HUES6 (cell line): ENCODE results near the gene EEIG2.

Experiments
- H3K27ac ChIP-seq: 2 replicates; pipeline ENCODE4 v1.7.0; 2013; ENCODE audit warnings: low read depth, mild to moderate bottlenecking, low read length, inconsistent platforms
- H3K27me3 ChIP-seq: 2 replicates; pipeline ENCODE4 v1.6.1; 2013; ENCODE audit warnings: low read length; ENCODE audit not compliant: control insufficient read depth, insufficient read depth
- H3K36me3 ChIP-seq: 2 replicates; pipeline ENCODE4 v1.6.1; 2013; ENCODE audit warnings: low read length; ENCODE audit not compliant: control insufficient read depth, insufficient read depth
- H3K4me1 ChIP-seq: 2 replicates; pipeline ENCODE4 v1.6.1; 2013; ENCODE audit warnings: low read length; ENCODE audit not compliant: control insufficient read depth, insufficient read depth
- H3K4me3 ChIP-seq: 2 replicates; pipeline ENCODE4 v1.5.1; 2013; ENCODE audit warnings: low read depth, low read length
- H3K9ac ChIP-seq: one replicate; pipeline ENCODE4 v1.6.1; 2013; ENCODE audit warnings: mild to moderate bottlenecking, low read length
- H3K9me3 ChIP-seq: 2 replicates; pipeline ENCODE4 v1.6.1; 2013; ENCODE audit warnings: low read depth, low read length; ENCODE audit not compliant: control insufficient read depth, insufficient read depth

EEIG2 gene

DNA sequence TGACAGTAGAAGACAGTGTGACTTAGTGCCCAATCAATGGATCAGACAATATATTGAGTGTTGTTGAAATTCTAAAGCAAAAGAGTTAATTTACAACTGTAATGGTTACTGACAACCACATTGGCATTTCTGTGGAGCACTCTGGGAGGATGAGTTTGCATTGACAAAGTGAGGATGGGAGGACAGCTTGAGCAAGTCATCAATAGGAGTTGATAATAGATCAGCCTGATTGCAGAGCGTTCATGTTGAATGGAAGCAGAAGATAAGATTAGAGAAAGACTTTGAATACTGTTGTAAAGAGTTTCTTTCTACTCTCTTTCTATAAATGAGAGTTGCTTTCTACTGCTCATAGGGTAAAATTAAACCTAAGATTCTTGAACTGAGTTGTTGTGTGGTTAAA lies 3.9 kb downstream of the EEIG2 start:
- Histone ChIP-seq H3K27ac (no peak overlapping the region), H3K36me3 (no peaks in the 10 kb centered on the region), H3K9me3 (no peaks in the 10 kb centered on the region), H3K4me1 (peaks cover 7% of the 10 kb centered on the region; the same call in 1 of the 2 replicates), H3K4me3 (no peak overlapping the region), H3K9ac (no peak overlapping the region), H3K27me3 (no peaks in the 10 kb centered on the region)

DNA sequence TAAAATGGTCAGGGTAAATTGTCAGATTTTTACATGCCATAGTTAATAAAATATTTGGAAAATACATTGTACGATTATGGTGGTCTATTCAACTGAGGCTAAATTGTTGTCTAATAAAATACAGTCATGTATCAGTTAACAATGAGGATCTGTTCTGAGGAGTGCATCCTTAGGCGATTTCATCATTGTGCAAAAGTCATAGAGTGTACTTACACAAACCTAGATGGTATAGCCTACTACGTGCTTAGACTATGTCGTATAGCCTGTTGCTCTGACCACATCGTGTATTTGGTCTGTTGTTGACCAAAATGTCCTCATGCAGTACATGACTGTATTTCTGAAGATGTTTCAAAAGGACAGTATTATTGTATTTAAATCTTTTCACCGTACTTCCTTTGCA lies 5.2 kb downstream of the EEIG2 start:
- no peak overlapping the region for H3K9ac ChIP-seq
- no peak overlapping the region for H3K4me3 ChIP-seq
- peaks cover 7% of the 10 kb centered on the region; the same call in 1 of the 2 replicates for H3K4me1 ChIP-seq
- no peaks in the 10 kb centered on the region for H3K27me3 ChIP-seq
- no peaks in the 10 kb centered on the region for H3K36me3 ChIP-seq
- H3K27ac ChIP-seq = no peak overlapping the region
- H3K9me3 ChIP-seq = no peaks in the 10 kb centered on the region

DNA sequence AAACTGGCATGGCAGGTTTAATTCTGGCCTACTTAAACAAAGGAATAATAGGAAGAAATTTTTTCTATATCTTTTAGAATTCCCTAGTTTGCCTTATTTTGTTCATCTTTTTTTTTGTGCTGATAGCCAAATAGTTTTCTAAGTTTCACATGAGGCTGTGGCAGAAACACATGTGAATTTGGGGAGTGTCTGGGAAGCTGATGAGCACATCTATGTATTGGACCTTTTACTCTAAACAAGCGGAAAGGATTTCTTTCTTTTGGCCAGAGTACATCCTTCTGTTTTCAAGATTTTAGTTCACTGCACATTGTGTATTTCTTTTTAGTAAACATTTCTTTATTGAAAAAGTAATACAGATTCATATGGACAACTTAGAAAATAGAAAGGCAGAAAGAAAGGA lies 5.6 kb downstream of the EEIG2 start:
- H3K27me3 ChIP-seq = no peaks in the 10 kb centered on the region
- no peak overlapping the region for H3K9ac ChIP-seq
- no peaks in the 10 kb centered on the region for H3K9me3 ChIP-seq
- no peak overlapping the region for H3K4me3 ChIP-seq
- H3K27ac ChIP-seq = no peak overlapping the region
- peaks cover 7% of the 10 kb centered on the region; the same call in 1 of the 2 replicates for H3K4me1 ChIP-seq
- H3K36me3 ChIP-seq = no peaks in the 10 kb centered on the region

DNA sequence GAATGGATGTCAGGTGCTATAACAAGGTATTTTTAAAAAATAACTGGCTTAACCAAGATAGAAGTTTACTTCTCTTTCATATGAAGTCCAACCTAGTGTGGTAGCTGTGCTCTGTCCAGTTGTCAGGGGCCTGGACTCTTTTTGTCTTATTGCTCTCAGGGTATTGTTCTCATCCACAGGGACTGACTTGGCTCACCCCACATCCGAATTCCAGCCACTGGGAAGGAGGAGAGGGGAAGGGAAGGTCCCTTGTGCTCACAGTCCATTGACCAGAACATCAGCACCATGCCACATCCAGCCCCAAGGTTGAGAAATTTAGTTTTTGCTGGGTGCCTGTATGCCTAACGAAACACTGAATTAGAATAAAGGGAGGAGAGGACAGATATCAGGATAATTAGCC lies 8.7 kb downstream of the EEIG2 start:
- Histone ChIP-seq H3K27ac (no peak overlapping the region), H3K9ac (no peak overlapping the region), H3K4me3 (no peak overlapping the region), H3K36me3 (no peaks in the 10 kb centered on the region), H3K4me1 (peaks cover 4% of the 10 kb centered on the region; the same call in 1 of the 2 replicates), H3K9me3 (no peaks in the 10 kb centered on the region), H3K27me3 (no peaks in the 10 kb centered on the region)

DNA sequence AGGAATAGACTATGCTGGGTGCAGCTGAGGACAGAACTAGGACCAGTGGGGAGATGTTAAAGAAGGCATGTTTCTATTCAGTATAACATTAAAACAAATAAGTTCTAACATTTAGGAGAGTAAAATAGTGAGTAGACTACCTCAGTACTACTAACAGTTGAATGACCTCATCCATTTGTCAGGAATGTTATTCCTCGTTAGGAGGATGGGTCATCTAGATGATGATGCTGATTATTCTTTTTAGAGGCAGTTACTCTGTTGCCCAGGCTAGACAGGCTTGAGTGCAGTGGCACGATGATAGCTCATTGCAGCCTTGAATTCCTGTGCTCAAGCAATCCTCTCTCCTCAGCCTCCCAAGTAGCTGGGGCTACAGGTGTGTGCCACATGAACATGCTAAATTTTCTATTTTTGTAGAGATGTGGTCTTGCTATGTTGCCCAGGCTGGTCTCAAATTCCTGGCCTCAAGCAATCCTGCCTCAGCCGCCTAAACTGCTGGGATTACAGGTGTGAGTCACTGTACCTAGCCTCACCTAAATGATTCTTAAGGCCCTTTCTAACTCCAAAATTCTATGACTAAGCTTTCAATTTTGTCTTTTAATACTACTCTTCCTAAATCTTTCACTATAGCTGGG lies 9.3 kb downstream of the EEIG2 start:
- H3K9me3 ChIP-seq = no peaks in the 10 kb centered on the region
- H3K4me1 ChIP-seq = no peaks in the 10 kb centered on the region
- no peaks in the 10 kb centered on the region for H3K36me3 ChIP-seq
- no peak overlapping the region for H3K27ac ChIP-seq
- no peak overlapping the region for H3K4me3 ChIP-seq
- H3K9ac ChIP-seq = no peak overlapping the region
- H3K27me3 ChIP-seq = no peaks in the 10 kb centered on the region

DNA sequence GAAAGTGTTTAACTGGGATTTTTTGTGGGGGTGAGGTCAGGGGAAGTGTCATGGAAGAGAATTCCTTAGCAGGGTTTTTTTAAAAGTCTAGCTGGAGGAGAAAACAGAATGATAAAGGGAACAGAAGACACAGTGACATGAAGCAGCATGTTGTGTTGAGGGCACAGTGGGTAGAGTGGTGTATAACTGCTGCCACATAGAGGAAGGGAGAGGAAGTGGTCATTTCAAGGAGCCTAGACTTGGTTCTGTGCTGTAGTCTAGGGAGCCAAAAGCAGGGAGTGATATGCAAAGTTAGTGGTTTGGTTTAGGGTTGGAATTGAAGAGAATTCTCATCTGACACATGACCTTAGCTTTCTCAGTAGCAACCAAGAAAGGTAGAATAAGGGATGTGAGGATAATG lies 10.2 kb downstream of the EEIG2 start:
- Histone ChIP-seq H3K4me1 (no peaks in the 10 kb centered on the region), H3K9me3 (no peaks in the 10 kb centered on the region), H3K4me3 (no peak overlapping the region), H3K36me3 (no peaks in the 10 kb centered on the region), H3K27ac (no peak overlapping the region), H3K27me3 (no peaks in the 10 kb centered on the region), H3K9ac (no peak overlapping the region)

DNA sequence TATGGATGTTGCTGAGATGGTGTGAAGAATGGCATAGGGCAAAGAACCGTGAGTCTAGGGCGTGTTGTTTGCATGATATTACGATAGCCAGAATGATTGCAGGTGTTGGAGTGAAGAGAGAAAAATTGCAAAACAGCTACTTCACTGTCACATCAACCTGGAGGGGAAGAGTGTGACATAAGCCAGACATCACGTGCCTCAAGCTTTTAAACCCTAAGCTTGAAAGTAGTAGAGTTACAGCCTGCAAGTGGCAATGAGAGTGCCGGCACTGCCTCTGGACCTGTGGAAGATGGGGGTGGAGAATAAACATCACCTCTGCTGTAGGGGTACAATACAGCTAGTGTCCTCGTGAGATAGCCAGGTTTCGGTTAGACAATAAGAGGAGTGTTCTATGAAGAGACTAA lies 11.1 kb downstream of the EEIG2 start:
- Histone ChIP-seq H3K9ac (no peak overlapping the region), H3K4me3 (no peak overlapping the region), H3K9me3 (no peaks in the 10 kb centered on the region), H3K27ac (no peak overlapping the region), H3K27me3 (no peaks in the 10 kb centered on the region), H3K36me3 (no peaks in the 10 kb centered on the region), H3K4me1 (no peaks in the 10 kb centered on the region)

DNA sequence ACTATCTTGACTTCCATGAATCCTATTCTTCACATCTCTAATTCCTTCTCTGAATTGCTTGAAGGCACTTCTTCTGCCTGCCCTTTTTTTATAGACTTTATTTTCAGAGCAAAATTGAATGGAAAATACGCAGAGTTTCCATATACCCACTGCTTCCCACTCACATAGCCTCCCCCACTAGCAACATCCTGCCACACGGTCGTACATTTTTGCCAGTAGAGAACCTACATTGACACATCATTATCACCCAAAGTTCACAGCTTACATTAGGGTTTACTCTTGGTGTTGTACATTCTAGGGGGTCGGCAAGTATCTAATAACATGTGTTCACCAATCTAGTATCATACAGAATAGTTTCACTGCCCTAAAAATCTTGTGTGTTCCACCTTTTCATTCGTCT lies 12.3 kb downstream of the EEIG2 start:
- no peak overlapping the region for H3K4me3 ChIP-seq
- no peaks in the 10 kb centered on the region for H3K4me1 ChIP-seq
- H3K27me3 ChIP-seq = no peaks in the 10 kb centered on the region
- H3K9me3 ChIP-seq = no peaks in the 10 kb centered on the region
- H3K36me3 ChIP-seq = no peaks in the 10 kb centered on the region
- H3K27ac ChIP-seq = no peak overlapping the region
- no peak overlapping the region for H3K9ac ChIP-seq

DNA sequence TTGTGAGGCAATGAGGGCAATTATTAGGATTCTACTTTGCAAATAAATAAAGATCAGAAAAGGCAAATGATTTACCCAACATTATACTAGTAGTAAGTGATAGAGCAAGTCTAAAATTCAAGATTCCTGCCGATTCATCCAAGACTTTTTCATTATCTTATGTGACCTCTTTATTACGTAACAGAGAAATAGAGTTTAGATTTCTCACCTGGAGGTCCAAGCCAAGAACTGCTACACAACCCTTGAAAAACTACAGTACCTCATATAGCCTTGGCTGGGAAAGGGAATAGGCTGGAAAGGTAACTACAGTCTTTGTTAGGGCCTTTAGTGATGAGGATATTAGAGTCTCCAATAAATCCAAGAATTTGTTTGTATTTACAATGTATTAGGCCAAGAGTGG lies 13.3 kb downstream of the EEIG2 start:
- Histone ChIP-seq H3K36me3 (no peaks in the 10 kb centered on the region), H3K9ac (no peak overlapping the region), H3K4me1 (no peaks in the 10 kb centered on the region), H3K9me3 (no peaks in the 10 kb centered on the region), H3K27me3 (no peaks in the 10 kb centered on the region), H3K4me3 (no peak overlapping the region), H3K27ac (no peak overlapping the region)

DNA sequence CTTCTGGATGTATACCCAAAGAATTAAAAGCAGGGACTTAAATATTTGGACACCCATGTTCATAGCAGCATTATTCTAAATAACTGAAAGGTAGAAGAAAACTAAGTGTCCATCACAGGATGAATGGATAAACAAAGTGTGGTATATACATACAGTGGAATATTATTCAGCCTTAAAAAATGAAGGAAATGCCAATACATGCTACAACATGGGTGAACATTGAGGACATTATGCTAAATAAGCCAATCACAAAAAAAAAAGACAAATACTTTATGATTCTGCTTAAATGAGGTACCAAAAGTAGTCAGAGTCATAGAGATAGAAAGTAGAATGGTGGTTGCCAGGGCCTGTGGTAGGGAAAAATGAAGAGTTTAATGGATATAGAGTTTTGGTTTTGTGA lies 14.1 kb downstream of the EEIG2 start:
- Histone ChIP-seq H3K27ac (no peak overlapping the region), H3K9me3 (no peaks in the 10 kb centered on the region), H3K4me1 (no peaks in the 10 kb centered on the region), H3K27me3 (no peaks in the 10 kb centered on the region), H3K9ac (no peak overlapping the region), H3K4me3 (no peak overlapping the region), H3K36me3 (no peaks in the 10 kb centered on the region)

DNA sequence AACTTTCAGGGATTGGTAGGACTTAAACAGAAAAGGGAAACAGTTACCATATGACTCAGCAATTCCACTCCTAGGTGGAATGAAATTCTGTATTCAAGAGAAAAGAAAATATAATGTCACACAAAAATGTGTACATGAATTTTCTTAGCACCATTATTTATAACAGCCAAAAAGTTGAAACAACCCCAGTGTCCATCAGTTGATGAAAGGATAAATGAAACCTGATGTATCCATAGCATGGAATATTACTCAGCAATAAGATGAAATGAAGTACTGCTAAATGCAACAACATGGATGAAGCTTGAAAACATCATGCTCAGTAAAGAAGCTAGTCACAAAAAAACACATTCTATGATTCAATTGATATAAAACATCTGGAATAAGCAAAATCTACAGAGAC lies 15.5 kb downstream of the EEIG2 start:
- no peaks in the 10 kb centered on the region for H3K36me3 ChIP-seq
- H3K27me3 ChIP-seq = no peaks in the 10 kb centered on the region
- no peak overlapping the region for H3K9ac ChIP-seq
- H3K4me1 ChIP-seq = no peaks in the 10 kb centered on the region
- peaks cover 8% of the 10 kb centered on the region for H3K9me3 ChIP-seq
- no peak overlapping the region for H3K4me3 ChIP-seq
- no peak overlapping the region for H3K27ac ChIP-seq
